Gastroesophageal sphincter (tissue), 3 donors: ENCODE results near the gene ATG13.

Experiments used
- EP300 ChIP-seq: sonication (generic); formaldehyde crosslinking; IDR thresholded peaks from one replicate; pipeline ENCODE4 v1.6.1; 2017; ENCODE audit warnings: antibody characterized with exemption, mild to moderate bottlenecking
- POLR2AphosphoS5 ChIP-seq: sonication (generic); formaldehyde crosslinking; IDR thresholded peaks from one replicate; pipeline ENCODE4 v1.6.1; 2017; ENCODE audit warnings: antibody characterized with exemption
- TF ChIP-seq, protein P1 (sequence below), 4 experiments: fragments of 200-600 bp in 2 of 4; fragments of 450-650 bp in 2 of 4; sonication (generic) in 1 of 4; IDR thresholded peaks; one replicate each; pipeline ENCODE4 v1.5.1; 2017 to 2019; ENCODE audit warnings: antibody characterized with exemption in 4 of 4, mild to moderate bottlenecking in 2 of 4, moderate library complexity in 2 of 4

DNA sequence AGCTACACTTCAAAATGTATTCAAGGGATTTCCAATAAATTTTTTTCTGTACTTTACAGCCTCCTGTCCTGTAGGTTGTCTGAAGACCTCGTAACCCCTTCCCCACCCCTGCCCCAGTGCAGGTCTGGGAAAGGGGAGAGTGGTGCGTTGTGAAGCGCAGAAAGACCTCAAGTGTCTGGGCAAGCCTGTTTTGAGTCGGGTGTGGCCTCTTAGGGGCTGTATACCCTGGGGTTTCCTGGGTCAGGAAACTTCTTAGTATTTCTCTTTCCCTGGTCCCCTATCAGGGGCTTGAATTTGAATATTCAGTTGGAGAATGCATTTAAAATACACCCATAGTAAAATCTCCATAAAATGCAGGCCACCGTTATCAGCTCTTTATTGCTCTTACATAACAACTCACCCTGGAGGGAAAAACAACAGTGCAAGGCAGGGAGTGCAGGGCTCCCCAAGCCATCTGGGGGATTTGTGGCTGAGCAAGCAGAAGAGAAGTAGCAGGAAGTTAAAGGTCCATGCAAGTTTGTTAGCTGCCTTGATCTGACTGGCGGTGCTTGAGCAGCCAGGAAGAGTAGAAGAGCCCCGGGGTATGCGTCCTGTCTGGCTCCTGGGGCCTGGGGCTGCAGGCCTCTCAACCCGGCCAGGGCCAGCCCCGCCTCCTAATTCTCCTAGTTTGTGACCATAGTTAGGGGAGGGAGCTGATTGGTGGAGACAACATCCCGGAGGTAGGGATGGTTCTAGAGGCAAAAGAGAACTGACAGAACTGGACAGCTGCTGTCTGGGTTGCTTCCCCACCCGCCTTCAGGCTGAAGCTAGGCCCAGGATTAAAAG lies 57.3 kb downstream of the ATG13 start:
- TF ChIP-seq POLR2AphosphoS5, result no peak
- TF ChIP-seq, protein P1, sequence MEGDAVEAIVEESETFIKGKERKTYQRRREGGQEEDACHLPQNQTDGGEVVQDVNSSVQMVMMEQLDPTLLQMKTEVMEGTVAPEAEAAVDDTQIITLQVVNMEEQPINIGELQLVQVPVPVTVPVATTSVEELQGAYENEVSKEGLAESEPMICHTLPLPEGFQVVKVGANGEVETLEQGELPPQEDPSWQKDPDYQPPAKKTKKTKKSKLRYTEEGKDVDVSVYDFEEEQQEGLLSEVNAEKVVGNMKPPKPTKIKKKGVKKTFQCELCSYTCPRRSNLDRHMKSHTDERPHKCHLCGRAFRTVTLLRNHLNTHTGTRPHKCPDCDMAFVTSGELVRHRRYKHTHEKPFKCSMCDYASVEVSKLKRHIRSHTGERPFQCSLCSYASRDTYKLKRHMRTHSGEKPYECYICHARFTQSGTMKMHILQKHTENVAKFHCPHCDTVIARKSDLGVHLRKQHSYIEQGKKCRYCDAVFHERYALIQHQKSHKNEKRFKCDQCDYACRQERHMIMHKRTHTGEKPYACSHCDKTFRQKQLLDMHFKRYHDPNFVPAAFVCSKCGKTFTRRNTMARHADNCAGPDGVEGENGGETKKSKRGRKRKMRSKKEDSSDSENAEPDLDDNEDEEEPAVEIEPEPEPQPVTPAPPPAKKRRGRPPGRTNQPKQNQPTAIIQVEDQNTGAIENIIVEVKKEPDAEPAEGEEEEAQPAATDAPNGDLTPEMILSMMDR (IDR thresholded peaks at IDR 0.05), result no peak
- TF ChIP-seq EP300, result no peak
